GM21515 (cell line): Measurements from ENCODE around the gene FOXN1.
"Not testable (repeated sequence)": the region's sequence is repeated elsewhere in the genome, so short reads cannot be mapped to it uniquely, and the experiment has no call there.

Experiments
- ATAC-seq: cut with Tn5 transposase; IDR thresholded peaks from one replicate; pipeline ENCODE4 v1.9.1; 2021; ENCODE audit not compliant: unreplicated experiment

FOXN1 gene

GRCh38 chr17:28522281-28522680 lies 16.1 kb downstream of the FOXN1 start:
- ATAC-seq = not testable (repeated sequence)

- no peak for ATAC-seq
These were observed 17.0 kb downstream of the FOXN1 start for GRCh38 chr17:28523186-28523585.

- no peak for ATAC-seq
These were observed 17.7 kb downstream of the FOXN1 start for GRCh38 chr17:28523876-28524275.

- no peak for ATAC-seq
These were observed 18.6 kb downstream of the FOXN1 start for GRCh38 chr17:28524476-28525424.

- no peak for ATAC-seq
These were observed 20.2 kb downstream of the FOXN1 start for GRCh38 chr17:28526381-28526780.

GRCh38 chr17:28527181-28527681 lies 21.1 kb downstream of the FOXN1 start:
- ATAC-seq = no peak

- ATAC-seq = no peak
These were observed 21.7 kb downstream of the FOXN1 start for GRCh38 chr17:28527859-28528258.

- no peak for ATAC-seq
These were observed 22.3 kb downstream of the FOXN1 start for GRCh38 chr17:28528327-28529012.

- ATAC-seq = no peak
These were observed 22.9 kb downstream of the FOXN1 start for GRCh38 chr17:28529013-28529400.

- no peak for ATAC-seq
These were observed 24.1 kb downstream of the FOXN1 start for GRCh38 chr17:28530250-28530649.

- no peak for ATAC-seq
These were observed 24.8 kb downstream of the FOXN1 start for GRCh38 chr17:28530926-28531325.

- ATAC-seq = no peak
These were observed 26.2 kb downstream of the FOXN1 start for GRCh38 chr17:28532050-28532960.

- no peak for ATAC-seq
These were observed 27.1 kb downstream of the FOXN1 start for GRCh38 chr17:28533091-28533807.

- no peak for ATAC-seq
These were observed 28.7 kb downstream of the FOXN1 start for GRCh38 chr17:28534740-28535375.

GRCh38 chr17:28536532-28537218 lies 30.5 kb downstream of the FOXN1 start:
- no peak for ATAC-seq

GRCh38 chr17:28537219-28537610 lies 31.1 kb downstream of the FOXN1 start:
- no peak for ATAC-seq

GRCh38 chr17:28538296-28538895 lies 32.2 kb downstream of the FOXN1 start:
- no peak for ATAC-seq

GRCh38 chr17:28540231-28540630 lies 34.1 kb downstream of the FOXN1 start:
- ATAC-seq = no peak

- ATAC-seq = no peak
These were observed 35.3 kb downstream of the FOXN1 start for GRCh38 chr17:28541439-28541838.
